ENCODE data around the gene FOXL2.

FOXL2 gene

GRCh38 chr3:138946663-138947494 is at the start of gene FOXL2, which contains the start of gene FOXL2NB:
FOXL2 (minus strand) TSS chr3:138947137; CDS start chr3:138946722, 415 bp downstream.
FOXL2NB (plus strand) TSS chr3:138947217; CDS start chr3:138947365, 148 bp downstream.
- no peak for DNase-seq (ENCODE audit: low spot score)

DNA sequence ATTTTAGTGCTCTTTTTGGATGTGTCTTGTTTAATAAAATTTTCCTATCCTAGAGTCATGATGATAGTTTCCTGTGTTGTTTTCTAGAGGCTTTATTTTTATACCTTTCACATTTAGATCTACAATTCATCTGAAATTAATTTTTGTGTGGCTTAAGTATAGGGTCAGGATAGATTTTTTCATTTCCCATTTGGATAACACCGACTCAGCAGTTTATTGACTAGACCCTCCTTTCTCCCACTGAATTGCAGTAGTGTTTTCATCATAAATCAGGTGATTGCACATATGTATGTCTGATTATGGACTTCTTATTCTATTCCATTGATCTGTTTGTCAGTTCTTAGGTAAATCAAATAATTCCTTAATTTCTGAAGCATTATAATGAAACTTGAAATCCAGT is 48.8 kb upstream of the FOXL2 start:
- DNase-seq (ENCODE audit: low spot score) = no peak

DNA sequence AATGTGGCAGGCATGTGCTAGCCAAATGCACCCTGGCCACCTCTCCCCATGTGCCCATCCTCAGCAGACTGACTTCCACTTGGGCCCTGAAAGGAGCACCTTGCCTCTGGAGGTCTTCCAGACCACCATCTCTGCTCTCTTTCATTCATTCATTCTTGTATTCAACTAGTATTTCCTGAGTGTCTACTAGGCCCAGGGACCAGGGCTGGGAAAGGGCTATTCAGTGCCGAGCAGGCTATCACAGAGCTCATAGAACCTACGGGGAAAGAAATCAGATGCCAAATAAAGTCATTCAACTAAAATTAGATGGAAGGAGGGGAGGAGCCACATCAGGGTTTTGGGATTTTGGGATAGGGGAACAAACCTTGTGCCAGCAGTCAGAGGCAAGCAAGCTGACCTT is 40.2 kb upstream of the FOXL2 start:
- no peak for DNase-seq (ENCODE audit: low spot score)

- no peak for DNase-seq (ENCODE audit: low spot score)
Measured at GRCh38 chr3:138985932-138986331, 39.0 kb upstream of the FOXL2 start.

DNA sequence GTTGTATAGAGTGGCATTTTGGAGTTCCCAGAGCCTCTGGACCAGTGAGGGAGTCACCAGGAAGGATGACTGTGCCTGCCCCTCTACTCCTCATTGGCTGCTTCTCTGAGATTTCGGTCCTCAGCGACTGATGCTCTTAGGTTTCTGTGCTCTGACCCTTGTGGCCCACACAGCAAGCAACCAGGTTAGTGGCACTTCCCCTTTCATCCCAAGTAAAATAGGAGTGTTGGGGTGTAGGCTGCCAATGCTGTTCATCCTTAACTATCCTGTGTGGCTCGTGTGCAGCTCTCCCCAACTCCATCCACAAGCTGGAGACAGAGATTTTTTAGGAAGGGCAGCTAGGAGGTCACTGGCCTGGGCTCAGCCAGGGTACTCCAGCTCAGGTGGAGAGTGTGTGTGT is 37.9 kb upstream of the FOXL2 start:
- DNase-seq (ENCODE audit: low spot score) = no peak

- DNase-seq (ENCODE audit: low spot score) = no peak
Measured at GRCh38 chr3:138976047-138976446, 29.1 kb upstream of the FOXL2 start.

GRCh38 chr3:138975351-138975750 is 28.4 kb upstream of the FOXL2 start:
- no peak for DNase-seq (ENCODE audit: low spot score)

GRCh38 chr3:138974462-138974861 is 27.5 kb upstream of the FOXL2 start:
- peak; percentile 40 for DNase-seq (ENCODE audit: low spot score)

DNA sequence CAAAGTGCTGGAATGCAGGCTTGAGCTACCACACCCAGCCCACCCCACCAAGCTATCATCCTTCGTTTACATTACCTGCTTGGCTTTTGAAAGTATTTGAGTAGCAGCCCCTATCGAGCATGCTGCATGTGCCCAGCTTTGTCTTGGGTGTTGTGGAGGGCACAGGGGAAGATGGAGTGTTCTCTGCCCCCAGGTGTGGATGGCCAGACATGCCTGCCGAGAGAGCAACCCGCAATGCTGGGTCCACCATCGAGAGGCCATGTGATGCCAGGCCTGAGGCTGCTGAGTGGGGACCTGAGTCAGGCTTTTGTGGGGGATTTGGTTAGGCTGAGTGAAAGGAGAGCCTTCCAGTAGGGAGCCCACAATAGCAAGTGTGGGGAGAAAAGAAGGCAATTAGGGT is 26.0 kb upstream of the FOXL2 start:
- no peak for DNase-seq (ENCODE audit: low spot score)

GRCh38 chr3:138971766-138972320 is 24.9 kb upstream of the FOXL2 start:
- DNase-seq (ENCODE audit: low spot score) = no peak

- no peak for DNase-seq (ENCODE audit: low spot score)
Measured at GRCh38 chr3:138964923-138965322, 18.0 kb upstream of the FOXL2 start.

GRCh38 chr3:138964264-138964663 is 17.3 kb upstream of the FOXL2 start:
- DNase-seq (ENCODE audit: low spot score) = no peak

DNA sequence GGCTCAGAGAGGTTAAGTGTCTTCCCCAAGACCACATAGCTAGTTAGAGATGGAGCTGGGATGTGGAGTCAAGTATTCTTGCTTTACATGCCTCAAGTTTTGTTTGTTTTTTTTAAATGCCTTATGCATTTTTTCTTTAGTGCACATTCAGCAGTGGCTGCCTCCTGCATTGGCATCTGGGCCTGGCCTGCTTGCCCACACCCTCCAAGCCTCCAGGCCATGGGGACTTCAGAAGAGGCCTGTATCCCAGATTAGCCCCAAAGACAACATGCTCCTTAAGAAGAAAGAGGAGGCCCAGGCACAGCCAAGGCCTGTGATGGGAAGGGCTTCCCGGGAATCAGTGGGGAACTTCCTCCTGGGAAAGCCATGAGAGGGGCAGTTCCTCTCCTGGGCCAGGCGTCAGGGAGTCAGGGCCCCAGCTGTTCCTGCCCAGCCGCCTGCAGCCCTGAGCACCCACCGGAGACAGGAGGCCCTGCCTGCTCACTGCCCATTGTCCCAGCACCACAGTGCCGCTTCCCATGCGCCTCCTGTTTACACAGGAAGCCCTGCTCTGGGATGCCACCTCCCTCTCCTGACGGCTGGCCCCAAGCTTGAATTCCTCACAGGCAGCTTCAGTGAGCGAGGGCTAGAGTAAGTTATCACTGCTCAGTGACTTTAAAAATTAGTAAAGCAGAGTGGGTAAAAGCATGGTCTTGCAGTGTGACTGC is 16.1 kb upstream of the FOXL2 start:
- no peak for DNase-seq (ENCODE audit: low spot score)

- DNase-seq (ENCODE audit: low spot score) = no peak
Measured at GRCh38 chr3:138960417-138960852, 13.5 kb upstream of the FOXL2 start.

- DNase-seq (ENCODE audit: low spot score) = no peak
Measured at GRCh38 chr3:138950701-138951100, 3.8 kb upstream of the FOXL2 start.

GRCh38 chr3:138950006-138950644 is 3.2 kb upstream of the FOXL2 start:
- DNase-seq (ENCODE audit: low spot score) = no peak

- DNase-seq (ENCODE audit: low spot score) = no peak
Measured at GRCh38 chr3:138949445-138950005, 2.6 kb upstream of the FOXL2 start.

- no peak for DNase-seq (ENCODE audit: low spot score)
Measured at GRCh38 chr3:138949002-138949418, 2.1 kb upstream of the FOXL2 start.

DNA sequence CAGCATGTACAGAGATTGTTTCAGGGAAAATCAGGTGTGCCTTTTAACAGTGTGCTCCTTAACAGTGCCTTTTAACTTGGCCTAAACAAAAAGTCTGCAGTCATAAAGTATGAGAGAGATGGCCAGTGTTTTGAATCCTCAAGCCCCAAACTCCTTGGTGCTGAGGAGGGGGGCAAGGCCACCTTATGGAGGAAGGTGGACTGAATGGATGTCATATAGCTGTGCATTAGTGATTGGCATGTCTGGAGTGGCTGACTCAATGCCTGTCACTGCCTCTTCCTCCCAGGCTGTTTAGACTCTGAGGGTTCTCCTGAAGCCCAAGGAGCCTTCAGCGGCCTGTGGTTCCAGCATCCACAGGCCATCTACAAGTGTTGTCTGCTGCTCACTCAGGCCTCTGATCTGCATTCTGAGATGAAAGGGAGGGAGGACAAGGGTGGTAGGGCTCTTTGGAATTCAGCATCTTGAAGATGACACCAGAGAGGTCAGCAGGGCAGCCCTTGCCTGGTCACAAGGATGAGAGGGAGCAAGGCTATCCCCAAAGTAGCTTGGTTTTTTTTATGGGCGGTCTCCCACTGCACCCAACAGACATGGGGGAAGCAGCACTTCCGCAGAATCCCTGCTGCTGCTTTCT is 1.5 kb upstream of the FOXL2 start:
- DNase-seq (ENCODE audit: low spot score) = no peak

DNA sequence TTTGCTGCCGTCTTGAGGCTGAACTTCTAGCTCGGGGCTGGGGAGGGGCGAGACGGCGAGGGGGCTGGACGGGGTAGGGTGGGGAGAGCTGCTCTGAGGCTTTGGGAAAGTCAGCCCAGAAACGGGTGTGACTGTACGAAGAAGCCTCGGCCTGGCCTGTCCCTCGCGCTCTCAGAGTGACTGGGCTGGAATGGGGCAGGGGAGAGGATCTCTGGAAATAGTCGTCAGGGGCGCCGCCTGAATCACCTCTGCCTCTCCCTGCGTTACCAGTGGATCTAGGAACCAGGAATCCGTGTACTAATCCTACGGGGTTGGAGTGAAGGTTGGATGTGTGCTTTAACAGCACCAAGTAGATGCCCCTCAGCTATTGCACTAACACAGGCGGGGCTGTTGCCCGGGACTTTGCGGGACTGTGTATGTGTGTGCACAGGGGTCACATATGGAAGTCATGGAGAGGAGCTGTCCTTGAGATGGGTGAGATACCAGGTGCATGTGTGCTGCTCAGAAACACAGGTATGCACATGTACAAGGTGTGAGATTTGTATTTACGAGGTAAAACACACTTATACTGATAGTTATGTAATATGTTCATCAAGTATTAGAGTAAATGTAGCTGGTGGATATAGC is 671 bp upstream of the FOXL2 start:
- no peak for DNase-seq (ENCODE audit: low spot score)

All from kidney capillary endothelial cell (primary cell).